BLaER1 treated with 17β-estradiol and CSF1 and Interleukin-3, amounts not matched to agents 10 nM and 100 nM (cell line): ENCODE data around the gene SLC39A11.

ENCODE experiments used
- H3K27ac ChIP-seq, 11 experiments: shearing (Covaris generic); formaldehyde crosslinking; 2 replicates each; pipeline ENCODE4 v1.8.1; 2022
- H3K27me3 ChIP-seq, 11 experiments: shearing (Covaris generic); formaldehyde crosslinking; 2 replicates each; pipeline ENCODE4 v1.8.1; 2022
- H3K36me3 ChIP-seq, 11 experiments: shearing (Covaris generic); formaldehyde crosslinking; 2 replicates each; pipeline ENCODE4 v1.8.1; 2022
- H3K4me1 ChIP-seq, 10 experiments: shearing (Covaris generic); formaldehyde crosslinking; 2 replicates each; pipeline ENCODE4 v1.8.1; 2022
- H3K4me2 ChIP-seq, 11 experiments: shearing (Covaris generic); formaldehyde crosslinking; 2 replicates each; pipeline ENCODE4 v1.8.1; 2022
- H3K4me3 ChIP-seq, 10 experiments: shearing (Covaris generic); formaldehyde crosslinking; 2 replicates each; pipeline ENCODE4 v1.8.1; 2022
- H3K9ac ChIP-seq, 11 experiments: shearing (Covaris generic); formaldehyde crosslinking; 2 replicates each; pipeline ENCODE4 v1.8.1; 2022
- H3K9me3 ChIP-seq, 11 experiments: shearing (Covaris generic); formaldehyde crosslinking; replicated peaks in 1 of 11; 2 replicates each; pipeline ENCODE4 v1.8.1; 2022
- H4K20me1 ChIP-seq, 11 experiments: shearing (Covaris generic); formaldehyde crosslinking; 2 replicates each; pipeline ENCODE4 v1.8.1; 2022
- Cebpa-rat ChIP-seq, 11 experiments: shearing (Covaris generic); IDR thresholded peaks; 2 replicates each; pipeline ENCODE4 v1.8.1; 2022

The SLC39A11 gene

DNA sequence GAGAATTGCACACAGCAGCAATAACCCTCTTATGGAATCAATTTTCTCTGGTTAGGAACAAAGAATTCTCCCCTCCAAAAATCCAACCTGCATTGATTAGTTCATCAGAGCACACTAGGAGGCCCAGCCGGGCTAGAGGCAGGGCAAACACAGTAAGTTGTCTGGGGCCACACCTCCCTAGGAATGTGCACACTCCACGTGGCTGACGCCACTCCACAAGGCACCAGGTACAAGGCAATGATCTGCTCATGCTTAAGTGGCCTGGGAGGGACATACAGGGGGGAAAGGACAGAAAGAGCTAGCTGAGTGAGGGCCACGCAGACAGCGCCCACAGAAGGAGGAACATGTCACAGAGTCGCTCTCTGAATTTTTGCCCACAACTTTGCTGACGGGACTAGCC, 107.6 kb downstream of the SLC39A11 start:
- 0 out of 22 replicates have a peak overlapping the region, but pooled peaks of 1 of the 11 experiments have one; percentile 24 for H3K27ac ChIP-seq
- TF ChIP-seq Cebpa-rat (IDR thresholded peaks at IDR 0.05): no peak
- no peak overlapping the region for H3K4me3 ChIP-seq
- peaks cover 0 to 4% (median 0%) of the 10 kb centered on the region in 11 experiments; a peak in 6 of 22 replicates for H3K9me3 ChIP-seq
- no peaks in the 10 kb centered on the region; a peak in 1 of 22 replicates for H4K20me1 ChIP-seq
- H3K36me3 ChIP-seq: peaks cover 0 to under 1% (median 0%) of the 10 kb centered on the region in 11 experiments; a peak in 1 of 22 replicates
- peaks cover 10 to 43% (median 24%) of the 10 kb centered on the region in 10 experiments; a peak in 18 of 20 replicates for H3K4me1 ChIP-seq
- H3K9ac ChIP-seq: no peak overlapping the region
- no peaks in the 10 kb centered on the region for H3K27me3 ChIP-seq
- peak overlapping the region in 10 of 11 experiments; percentile 4 to 64 (median 58); a peak in 18 of 22 replicates for H3K4me2 ChIP-seq

DNA sequence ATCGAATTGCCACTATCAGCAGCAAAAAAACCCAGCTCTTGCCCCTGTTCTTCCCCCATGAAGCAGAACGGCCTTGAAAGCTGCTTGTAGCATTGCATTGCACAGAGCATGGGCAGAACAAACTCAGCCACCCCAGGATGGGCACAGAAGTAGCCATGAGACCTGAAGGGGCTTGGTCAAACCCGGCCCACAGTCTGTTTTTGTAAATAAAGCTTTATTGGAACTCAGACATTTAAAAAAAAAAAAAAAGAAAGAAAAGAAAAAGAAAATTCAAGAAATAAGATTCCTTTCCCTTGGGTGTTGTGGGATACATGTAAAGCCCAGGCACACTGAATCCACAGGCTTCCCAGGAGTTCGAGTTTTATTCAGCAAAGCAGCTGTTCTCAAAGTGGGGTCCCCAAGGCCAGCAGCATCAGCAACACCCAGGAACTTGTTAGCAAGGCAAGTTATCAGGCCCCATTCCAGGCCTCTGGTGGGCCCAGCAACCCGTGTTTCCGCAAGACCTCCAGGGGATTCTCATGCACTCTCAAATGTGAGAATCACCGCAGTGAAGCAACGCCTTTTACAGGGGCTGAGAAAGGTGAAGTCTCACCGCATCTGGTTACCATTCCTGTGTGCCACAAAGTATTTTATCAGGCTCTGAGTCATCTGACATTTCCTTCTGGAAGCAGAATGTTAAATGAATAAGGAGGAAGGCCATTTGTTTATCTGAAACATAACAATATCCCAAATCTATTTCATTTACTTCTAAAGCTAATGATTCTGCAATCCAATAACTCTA, 108.2 kb downstream of the SLC39A11 start:
- H3K4me2 ChIP-seq: peak overlapping the region in 9 of 11 experiments; percentile 4 to 64 (median 60); a peak in 17 of 22 replicates
- no peaks in the 10 kb centered on the region for H3K27me3 ChIP-seq
- H3K9ac ChIP-seq: no peak overlapping the region
- peaks cover 0 to 7% (median 0%) of the 10 kb centered on the region in 11 experiments; a peak in 4 of 22 replicates for H3K36me3 ChIP-seq
- H3K27ac ChIP-seq: peak overlapping the region in 4 of 11 experiments; percentile 10 to 46 (median 34); a peak in 6 of 22 replicates
- TF ChIP-seq Cebpa-rat (IDR thresholded peaks at IDR 0.05): peak in 1 of 11 experiments; percentile 10; a peak in 1 of 22 replicates
- H3K4me3 ChIP-seq: no peak overlapping the region
- peaks cover 10 to 49% (median 25%) of the 10 kb centered on the region in 10 experiments; a peak in 18 of 20 replicates for H3K4me1 ChIP-seq
- H3K9me3 ChIP-seq: peaks cover 0 to 10% (median 6%) of the 10 kb centered on the region in 11 experiments; a peak in 13 of 22 replicates
- H4K20me1 ChIP-seq: no peaks in the 10 kb centered on the region; a peak in 1 of 22 replicates

DNA sequence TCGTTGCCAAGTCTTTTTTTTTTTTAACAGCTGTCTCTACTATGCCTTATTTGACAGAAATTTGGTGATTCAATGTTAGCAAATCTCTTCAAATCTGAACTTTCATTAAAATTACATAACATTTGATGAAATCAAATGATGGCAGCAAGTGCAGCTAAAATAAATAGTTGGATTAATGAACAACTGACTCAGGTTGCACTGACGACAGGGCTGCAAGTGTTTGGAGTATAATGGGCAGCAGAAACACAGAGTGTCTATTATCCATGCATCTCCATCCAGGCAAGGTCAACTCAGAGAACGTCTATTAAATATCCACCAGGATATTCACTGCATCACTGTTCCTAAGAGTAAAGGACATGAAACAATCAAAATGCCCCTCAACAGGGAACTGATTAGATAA, 109.8 kb downstream of the SLC39A11 start:
- H3K36me3 ChIP-seq: peaks cover 0 to 7% (median 0%) of the 10 kb centered on the region in 11 experiments; a peak in 4 of 22 replicates
- no peak overlapping the region for H3K4me3 ChIP-seq
- peaks cover 0 to 15% (median 10%) of the 10 kb centered on the region in 11 experiments; a peak in 14 of 22 replicates for H3K9me3 ChIP-seq
- no peaks in the 10 kb centered on the region for H3K27me3 ChIP-seq
- H3K9ac ChIP-seq: no peak overlapping the region
- H4K20me1 ChIP-seq: no peaks in the 10 kb centered on the region; a peak in 1 of 22 replicates
- TF ChIP-seq Cebpa-rat (IDR thresholded peaks at IDR 0.05): no peak
- H3K4me2 ChIP-seq: 0 out of 22 replicates have a peak overlapping the region, but pooled peaks of 1 of the 11 experiments have one; percentile 4
- H3K4me1 ChIP-seq: peaks cover 21 to 65% (median 42%) of the 10 kb centered on the region in 10 experiments
- no peak overlapping the region for H3K27ac ChIP-seq

DNA sequence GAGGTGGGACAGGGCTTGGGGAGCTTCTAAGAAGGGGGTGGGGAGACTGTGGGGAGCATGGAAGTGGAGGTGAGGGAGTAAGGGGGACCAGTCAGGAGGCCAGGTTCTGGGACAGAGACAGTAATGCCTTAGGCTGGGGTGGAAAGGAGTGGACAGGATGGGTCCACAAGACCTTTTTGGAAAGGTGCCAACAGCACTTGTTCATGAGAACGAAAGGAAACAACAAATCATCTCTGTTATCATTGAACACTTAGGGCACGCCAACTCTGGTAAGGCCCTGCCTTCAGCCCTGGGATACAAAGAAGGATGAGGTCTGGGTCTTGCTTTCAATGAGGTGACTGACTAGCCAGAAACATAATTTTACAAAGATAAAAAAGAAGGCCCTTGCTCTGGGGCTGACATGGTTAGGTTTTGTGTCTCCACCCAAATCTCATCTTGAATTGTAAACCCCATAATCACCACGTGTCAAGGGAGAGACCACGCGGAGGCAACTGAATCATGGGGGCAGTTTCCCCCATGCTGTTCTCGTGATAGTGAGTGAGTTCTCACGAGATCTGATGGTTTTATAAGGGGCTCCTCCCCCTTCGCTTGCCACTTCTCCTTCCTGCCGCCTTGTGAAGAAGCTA, 113.8 kb downstream of the SLC39A11 start:
- H3K4me2 ChIP-seq: peak overlapping the region; percentile 76 to 98 (median 88)

DNA sequence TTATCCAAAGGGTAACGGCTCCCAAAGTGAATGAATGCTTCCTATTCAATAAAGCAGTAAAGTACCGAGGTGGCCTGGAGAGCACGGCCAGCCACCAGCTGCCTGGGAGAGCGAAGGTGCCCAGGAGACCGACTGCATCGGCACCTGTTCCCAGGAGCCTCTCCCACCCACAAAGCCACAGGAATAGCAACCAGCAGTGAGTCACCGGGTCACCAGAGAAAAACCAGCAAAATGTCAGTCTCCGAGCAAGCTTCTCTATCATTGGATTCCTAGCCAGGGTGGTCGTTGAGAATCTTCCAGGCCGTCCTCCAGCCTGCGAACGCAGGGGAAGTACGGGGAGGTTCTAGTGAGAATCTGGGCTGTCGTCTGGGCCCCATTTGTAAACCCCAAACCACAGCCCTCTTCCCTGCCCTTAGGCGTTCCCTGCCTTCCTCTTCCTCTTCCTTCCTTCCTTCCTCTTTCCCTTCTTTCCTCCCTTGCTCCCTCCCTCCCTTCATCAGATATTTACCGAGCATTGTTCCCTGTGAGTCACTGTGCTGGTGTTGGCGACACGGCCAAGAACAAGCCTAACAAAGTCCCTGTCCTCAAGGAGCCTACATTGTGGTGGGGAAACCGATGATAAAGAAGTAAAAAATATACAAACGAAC, 114.6 kb downstream of the SLC39A11 start:
- Histone ChIP-seq H3K4me1 (peaks cover 32 to 51% (median 43%) of the 10 kb centered on the region in 10 experiments), H3K36me3 (peaks cover 0 to 7% (median 0%) of the 10 kb centered on the region in 11 experiments; a peak in 5 of 22 replicates), H3K9ac (peak overlapping the region; percentile 26 to 77 (median 67)), H4K20me1 (no peaks in the 10 kb centered on the region), H3K4me2 (peak overlapping the region; percentile 76 to 98 (median 88)), H3K27me3 (no peaks in the 10 kb centered on the region), H3K9me3 (peaks cover 7 to 28% (median 19%) of the 10 kb centered on the region in 11 experiments; a peak in 16 of 22 replicates), H3K27ac (peak overlapping the region; percentile 22 to 90 (median 82); a peak in 21 of 22 replicates), H3K4me3 (peak overlapping the region; percentile 10 to 44 (median 27); a peak in 15 of 20 replicates)
- no peak for TF ChIP-seq Cebpa-rat (IDR thresholded peaks at IDR 0.05)

More for the DNA sequence above, 113.8 kb downstream of the SLC39A11 start:
- peaks cover 7 to 28% (median 19%) of the 10 kb centered on the region in 11 experiments; a peak in 16 of 22 replicates for H3K9me3 ChIP-seq
- H3K27ac ChIP-seq: peak overlapping the region in 10 of 11 experiments; percentile 69 to 90 (median 82); a peak in 19 of 22 replicates
- no peak for TF ChIP-seq Cebpa-rat (IDR thresholded peaks at IDR 0.05)
- H3K36me3 ChIP-seq: peaks cover 0 to 7% (median 0%) of the 10 kb centered on the region in 11 experiments; a peak in 5 of 22 replicates
- peak overlapping the region in 2 of 10 experiments; percentile 11; a peak in 3 of 20 replicates for H3K4me3 ChIP-seq
- no peaks in the 10 kb centered on the region for H3K27me3 ChIP-seq
- H3K4me1 ChIP-seq: peaks cover 31 to 51% (median 42%) of the 10 kb centered on the region in 10 experiments
- H3K9ac ChIP-seq: peak overlapping the region in 7 of 11 experiments; percentile 63 to 77 (median 68); a peak in 10 of 22 replicates
- no peaks in the 10 kb centered on the region for H4K20me1 ChIP-seq

DNA sequence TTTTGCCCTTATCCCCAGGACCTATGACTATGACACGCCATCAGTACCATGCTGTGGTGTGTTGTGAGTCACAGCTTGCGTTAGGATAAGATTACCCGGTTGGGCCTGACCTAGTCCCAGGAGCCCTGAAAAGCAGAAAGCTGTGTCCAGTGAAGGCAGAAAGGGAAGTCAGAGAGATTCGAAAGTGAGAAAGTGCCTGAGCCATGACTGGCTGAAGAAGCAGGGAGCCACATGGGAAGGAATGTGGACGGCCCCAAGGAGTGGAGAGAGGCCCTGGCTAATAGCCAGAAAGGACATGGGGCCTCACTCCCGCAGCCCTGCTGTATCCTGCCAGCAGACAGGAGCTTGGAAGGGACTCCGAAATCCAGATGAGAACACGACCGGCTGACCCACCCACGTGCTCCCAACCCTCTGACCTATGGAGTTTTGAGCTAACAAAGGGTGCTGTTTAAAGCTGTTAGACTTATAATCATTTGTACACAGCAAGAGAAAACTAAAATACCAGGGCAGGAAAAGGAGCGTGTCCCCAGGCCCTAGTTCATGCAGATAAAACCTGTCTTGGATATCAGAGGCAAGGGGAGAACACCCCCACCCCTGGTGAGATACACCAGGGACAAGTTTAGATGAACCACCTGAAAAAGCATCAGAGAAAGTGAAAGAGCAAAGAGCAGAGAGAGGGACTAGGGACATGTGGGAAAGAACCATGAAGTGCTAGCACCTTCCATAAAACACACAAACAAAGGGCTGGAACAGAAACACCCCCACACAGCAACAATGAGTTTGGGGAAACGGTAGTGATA, 115.3 kb downstream of the SLC39A11 start:
- Histone ChIP-seq H3K27ac (peak overlapping the region; percentile 22 to 90 (median 82); a peak in 21 of 22 replicates), H3K36me3 (peaks cover 0 to 7% (median 0%) of the 10 kb centered on the region in 11 experiments; a peak in 5 of 22 replicates), H3K4me2 (peak overlapping the region; percentile 76 to 98 (median 88)), H3K9ac (peak overlapping the region; percentile 26 to 77 (median 67)), H3K9me3 (peaks cover 7 to 28% (median 19%) of the 10 kb centered on the region in 11 experiments; a peak in 16 of 22 replicates), H3K27me3 (no peaks in the 10 kb centered on the region), H3K4me1 (peaks cover 40 to 58% (median 50%) of the 10 kb centered on the region in 10 experiments), H3K4me3 (peak overlapping the region; percentile 10 to 44 (median 27); a peak in 15 of 20 replicates), H4K20me1 (no peaks in the 10 kb centered on the region)
- no peak for TF ChIP-seq Cebpa-rat (IDR thresholded peaks at IDR 0.05)

DNA sequence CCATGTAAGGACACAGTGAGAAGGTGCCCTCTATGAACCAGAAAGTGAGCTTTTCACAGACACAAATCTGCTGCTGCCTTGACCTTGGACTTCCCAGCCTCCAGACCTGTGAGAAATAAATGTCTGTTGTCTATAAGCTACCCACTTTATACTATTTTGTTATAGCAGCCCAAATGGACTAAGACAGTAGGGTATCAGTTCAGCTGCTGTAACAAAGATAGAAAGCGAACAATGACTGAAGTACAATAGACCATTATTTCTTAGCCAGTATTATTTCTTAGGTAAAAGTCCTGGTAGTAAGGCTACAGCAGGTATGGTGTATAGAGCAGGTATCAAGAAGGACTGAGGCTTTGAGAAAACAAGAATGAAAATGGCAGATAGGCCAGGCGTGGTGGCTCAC, 117.0 kb downstream of the SLC39A11 start:
- Histone ChIP-seq H3K27me3 (no peaks in the 10 kb centered on the region), H3K27ac (no peak overlapping the region), H3K36me3 (peaks cover 0 to 7% (median 0%) of the 10 kb centered on the region in 11 experiments; a peak in 5 of 22 replicates), H4K20me1 (peaks cover 0 to 4% (median 0%) of the 10 kb centered on the region in 11 experiments; a peak in 3 of 22 replicates), H3K9me3 (peaks cover 7 to 28% (median 19%) of the 10 kb centered on the region in 11 experiments; a peak in 16 of 22 replicates), H3K4me2 (no peak overlapping the region), H3K9ac (no peak overlapping the region), H3K4me1 (peaks cover 55 to 75% (median 66%) of the 10 kb centered on the region in 10 experiments), H3K4me3 (no peak overlapping the region)
- TF ChIP-seq Cebpa-rat (IDR thresholded peaks at IDR 0.05): no peak
